ENCODE results near the gene UHRF1. TPM values are rescaled to one million over a fixed set of nuclear protein-coding genes. Genes with fewer than 3 reads are reported as not detected.

Gene UHRF1
- total RNA-seq, 1 donor from 2014 or later, result 20.7 TPM

DNA sequence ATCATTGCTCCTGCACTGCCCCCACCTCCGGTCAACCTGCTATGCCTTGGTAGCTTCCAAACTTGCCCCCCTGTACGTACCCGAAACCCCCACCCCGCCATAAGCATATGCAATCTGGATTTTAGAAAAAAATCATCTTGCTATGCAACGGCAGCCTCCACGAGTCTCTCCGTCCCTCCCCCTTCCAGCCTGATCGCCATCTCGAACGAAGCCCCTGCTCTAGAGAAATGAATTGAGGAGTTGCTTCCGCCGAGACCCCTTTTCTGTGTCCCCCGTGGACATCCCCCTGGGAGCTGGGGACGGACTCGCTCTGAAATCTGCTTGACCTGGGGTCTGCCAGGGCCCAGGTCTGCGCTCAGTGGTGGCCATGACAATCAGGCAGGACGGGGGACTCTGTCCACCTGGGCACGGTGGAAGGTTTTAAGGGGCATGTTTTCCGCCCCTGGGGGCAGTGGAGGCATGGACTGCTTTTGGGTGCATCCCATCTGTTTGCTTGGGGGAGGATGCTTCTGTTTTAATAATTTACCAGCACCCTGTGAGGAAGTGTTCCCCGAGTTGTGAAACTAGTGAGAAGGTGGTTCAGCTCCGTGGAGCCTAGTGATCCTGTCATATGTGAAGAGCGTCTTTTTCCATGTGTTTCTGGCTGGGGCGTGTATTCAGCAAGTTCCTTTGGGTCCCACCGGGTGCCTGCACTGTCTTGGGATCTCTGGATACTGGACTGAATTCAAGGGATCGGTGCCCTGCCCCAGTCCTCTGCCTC lies 60.7 kb downstream of the UHRF1 start:
- TF ChIP-seq, protein P1, sequence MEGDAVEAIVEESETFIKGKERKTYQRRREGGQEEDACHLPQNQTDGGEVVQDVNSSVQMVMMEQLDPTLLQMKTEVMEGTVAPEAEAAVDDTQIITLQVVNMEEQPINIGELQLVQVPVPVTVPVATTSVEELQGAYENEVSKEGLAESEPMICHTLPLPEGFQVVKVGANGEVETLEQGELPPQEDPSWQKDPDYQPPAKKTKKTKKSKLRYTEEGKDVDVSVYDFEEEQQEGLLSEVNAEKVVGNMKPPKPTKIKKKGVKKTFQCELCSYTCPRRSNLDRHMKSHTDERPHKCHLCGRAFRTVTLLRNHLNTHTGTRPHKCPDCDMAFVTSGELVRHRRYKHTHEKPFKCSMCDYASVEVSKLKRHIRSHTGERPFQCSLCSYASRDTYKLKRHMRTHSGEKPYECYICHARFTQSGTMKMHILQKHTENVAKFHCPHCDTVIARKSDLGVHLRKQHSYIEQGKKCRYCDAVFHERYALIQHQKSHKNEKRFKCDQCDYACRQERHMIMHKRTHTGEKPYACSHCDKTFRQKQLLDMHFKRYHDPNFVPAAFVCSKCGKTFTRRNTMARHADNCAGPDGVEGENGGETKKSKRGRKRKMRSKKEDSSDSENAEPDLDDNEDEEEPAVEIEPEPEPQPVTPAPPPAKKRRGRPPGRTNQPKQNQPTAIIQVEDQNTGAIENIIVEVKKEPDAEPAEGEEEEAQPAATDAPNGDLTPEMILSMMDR (IDR thresholded peaks at IDR 0.05), result no peak
- Mint-ChIP-seq H3K27me3 (ENCODE audit: unreplicated experiment) (no peaks in the 10 kb centered on the region), H3K4me3 (ENCODE audit: unreplicated experiment) (peak overlapping the region; percentile 93), H3K9me3 (ENCODE audit: unreplicated experiment) (no peaks in the 10 kb centered on the region), H3K4me1 (ENCODE audit: unreplicated experiment) (peaks cover 49% of the 10 kb centered on the region), H3K36me3 (ENCODE audit: unreplicated experiment) (no peaks in the 10 kb centered on the region), H3K27ac (ENCODE audit: unreplicated experiment) (peak overlapping the region; percentile 91)
- no peak for DNase-seq (ENCODE audit: extremely low spot score, unreplicated experiment)

DNA sequence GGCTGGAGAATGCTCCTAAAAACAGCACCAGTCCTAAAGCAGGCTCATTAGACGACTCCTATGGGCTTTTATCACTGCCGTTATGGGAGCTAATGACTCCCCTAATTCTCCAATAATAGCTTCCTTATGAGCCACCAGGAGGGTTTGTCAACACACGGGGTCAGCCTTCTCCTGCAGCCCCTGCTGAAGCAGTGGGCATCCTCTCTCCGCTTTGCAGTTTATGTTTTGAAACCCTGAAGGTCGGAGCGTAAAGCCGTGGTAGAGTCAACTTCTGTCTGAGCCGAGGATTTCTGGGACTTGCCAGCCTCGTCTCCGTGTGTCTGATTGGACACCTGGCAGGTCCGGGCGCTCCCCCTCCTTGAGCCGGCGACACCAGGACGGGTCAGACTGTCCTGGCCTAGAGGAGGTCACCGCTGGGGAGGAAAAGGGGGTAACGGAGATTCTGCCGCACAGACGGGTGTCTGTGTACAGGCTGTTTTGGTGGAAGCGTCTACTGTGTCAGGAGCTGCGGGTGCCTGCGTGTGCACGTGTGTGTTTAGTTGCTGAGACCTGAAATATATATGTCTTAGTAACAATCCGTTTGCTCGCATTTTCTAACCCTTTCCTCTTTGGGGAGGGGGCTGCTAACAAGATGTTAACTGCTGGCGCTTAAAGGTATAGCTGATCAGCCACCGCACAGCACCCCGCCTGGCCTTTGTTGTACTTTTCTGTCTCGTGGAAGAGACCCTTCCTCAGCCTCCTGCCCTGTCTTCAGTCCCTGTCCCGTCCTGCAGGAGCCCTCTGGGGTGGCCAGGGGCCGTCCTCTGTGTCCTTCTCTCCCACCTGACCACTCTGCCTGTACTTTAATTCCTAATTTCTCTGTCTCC lies 61.5 kb downstream of the UHRF1 start:
- DNase-seq (ENCODE audit: extremely low spot score, unreplicated experiment), result no peak
- no peaks in the 10 kb centered on the region for H3K9me3 Mint-ChIP-seq (ENCODE audit: unreplicated experiment)
- H3K27ac Mint-ChIP-seq (ENCODE audit: unreplicated experiment), result peak overlapping the region; percentile 91
- H3K36me3 Mint-ChIP-seq (ENCODE audit: unreplicated experiment), result no peaks in the 10 kb centered on the region
- H3K4me3 Mint-ChIP-seq (ENCODE audit: unreplicated experiment), result peak overlapping the region; percentile 93
- H3K27me3 Mint-ChIP-seq (ENCODE audit: unreplicated experiment), result no peaks in the 10 kb centered on the region
- TF ChIP-seq, protein P1 (IDR thresholded peaks at IDR 0.05), result no peak
- H3K4me1 Mint-ChIP-seq (ENCODE audit: unreplicated experiment), result peaks cover 53% of the 10 kb centered on the region

DNA sequence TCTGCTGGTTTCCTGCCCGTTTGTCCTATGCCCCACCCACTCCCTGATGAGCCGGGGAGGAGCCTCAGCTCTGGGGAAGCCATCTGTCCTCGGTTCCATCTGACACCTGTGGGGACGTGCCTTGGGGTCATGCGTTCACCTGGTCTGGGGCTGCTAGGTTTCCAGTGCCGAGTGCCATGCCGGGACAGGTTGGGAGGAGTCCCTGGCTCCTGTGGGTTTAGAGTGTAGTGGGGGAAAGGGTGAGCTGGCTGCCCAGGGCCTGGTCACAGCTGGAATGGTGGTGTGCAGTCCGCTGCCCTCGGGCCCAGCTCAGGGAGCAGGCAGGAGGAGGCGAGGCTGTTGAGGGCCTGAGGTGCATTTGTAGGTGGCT lies 62.1 kb downstream of the UHRF1 start:
- Mint-ChIP-seq H3K4me3 (ENCODE audit: unreplicated experiment) (peak overlapping the region; percentile 93), H3K27ac (ENCODE audit: unreplicated experiment) (peak overlapping the region; percentile 91), H3K9me3 (ENCODE audit: unreplicated experiment) (no peaks in the 10 kb centered on the region), H3K4me1 (ENCODE audit: unreplicated experiment) (peaks cover 54% of the 10 kb centered on the region), H3K27me3 (ENCODE audit: unreplicated experiment) (no peaks in the 10 kb centered on the region), H3K36me3 (ENCODE audit: unreplicated experiment) (peaks cover 1% of the 10 kb centered on the region)
- no peak for DNase-seq (ENCODE audit: extremely low spot score, unreplicated experiment)
- TF ChIP-seq, protein P1 (IDR thresholded peaks at IDR 0.05), result no peak

DNA sequence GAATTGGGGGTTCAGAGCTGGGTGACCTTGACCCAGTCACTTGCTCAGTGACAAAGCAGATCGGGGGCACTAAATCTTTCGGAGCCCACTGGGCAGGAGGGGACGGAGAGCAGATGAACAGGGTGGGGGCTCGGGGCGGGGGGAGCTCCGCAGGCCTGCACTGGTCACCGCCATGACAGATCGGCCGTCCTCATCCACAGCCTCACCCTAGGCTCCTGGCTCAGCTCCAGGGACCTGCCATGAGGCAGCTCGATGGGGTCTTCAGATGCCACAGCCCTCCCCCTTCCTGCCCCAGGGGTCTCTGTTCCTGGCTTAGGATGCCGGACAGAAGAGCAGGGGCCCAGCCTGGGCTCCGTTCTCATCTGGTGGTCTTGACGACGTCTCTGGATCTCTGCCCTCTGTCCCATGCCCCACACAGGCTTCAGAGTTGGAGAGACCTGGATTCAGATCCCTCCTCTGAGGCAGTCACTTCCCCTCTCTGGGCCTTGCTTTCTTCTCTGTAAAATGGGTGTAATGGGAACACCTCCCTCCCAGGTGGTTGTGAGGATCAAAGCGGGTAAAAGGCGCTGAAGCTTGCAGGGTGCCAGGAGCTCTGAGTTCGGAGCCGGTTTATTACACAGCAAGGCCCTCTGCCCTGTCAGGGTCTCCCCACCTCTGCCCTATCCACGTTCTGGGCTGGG lies 62.7 kb downstream of the UHRF1 start:
- peaks cover 55% of the 10 kb centered on the region for H3K4me1 Mint-ChIP-seq (ENCODE audit: unreplicated experiment)
- H3K9me3 Mint-ChIP-seq (ENCODE audit: unreplicated experiment), result no peaks in the 10 kb centered on the region
- peak overlapping the region; percentile 27 for H3K27ac Mint-ChIP-seq (ENCODE audit: unreplicated experiment)
- DNase-seq (ENCODE audit: extremely low spot score, unreplicated experiment), result no peak
- no peaks in the 10 kb centered on the region for H3K27me3 Mint-ChIP-seq (ENCODE audit: unreplicated experiment)
- H3K36me3 Mint-ChIP-seq (ENCODE audit: unreplicated experiment), result peaks cover 3% of the 10 kb centered on the region
- peak overlapping the region; percentile 93 for H3K4me3 Mint-ChIP-seq (ENCODE audit: unreplicated experiment)
- TF ChIP-seq, protein P1 (IDR thresholded peaks at IDR 0.05), result no peak

Measured in osteocyte (in vitro differentiated cells).